ENCODE data around the gene WDR47.
A peak's percentile ranks its signal among the peaks of the same experiment; 100 is the strongest.

WDR47 gene

DNA sequence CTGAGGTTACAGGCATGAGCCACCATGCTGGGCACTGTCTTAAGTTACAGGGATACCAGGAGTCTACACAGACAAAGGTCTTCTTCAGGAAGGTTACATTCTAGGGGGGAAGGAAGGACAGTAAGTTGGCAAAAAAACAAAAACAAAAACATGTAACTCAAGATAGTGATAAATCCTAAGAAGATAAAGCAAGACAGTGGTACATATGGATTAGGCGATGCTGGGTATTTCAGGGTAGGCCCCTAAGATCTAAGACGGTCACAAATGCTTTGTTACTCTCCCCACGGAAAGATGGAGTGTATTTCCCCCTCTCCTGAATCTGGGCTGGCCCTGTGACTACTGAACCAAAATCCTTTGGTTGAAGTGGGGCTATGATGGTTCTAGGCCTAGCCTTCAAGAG lies 86.8 kb downstream of the WDR47 start:
- Histone ChIP-seq H2BK120ac (ENCODE audit: low read depth, low read length) (no peak overlapping the region), H3K27me3 (ENCODE audit: control insufficient read depth in 1 of 2, insufficient read depth in 1 of 2, low read length in 2 of 2) (no peaks in the 10 kb centered on the region), H3K4me2 (ENCODE audit: low read length, poor library complexity, severe bottlenecking) (no peak overlapping the region), H3K4ac (ENCODE audit: low read depth in 1 of 2, low read length in 2 of 2) (no peak overlapping the region), H3K9me3 (ENCODE audit: control insufficient read depth, low read length) (no peaks in the 10 kb centered on the region), H3K9ac (ENCODE audit: low read length) (no peak overlapping the region), H2BK12ac (ENCODE audit: low read length in 2 of 2) (no peak overlapping the region), H3K23ac (ENCODE audit: low read length in 2 of 2) (no peak overlapping the region), H3K14ac (ENCODE audit: low read length in 2 of 2) (no peak overlapping the region), H2BK15ac (ENCODE audit: low read depth, poor library complexity, severe bottlenecking) (no peak overlapping the region), H2AFZ (ENCODE audit: low read depth, low read length) (no peak overlapping the region), H4K8ac (ENCODE audit: low read length) (no peak overlapping the region), H2BK5ac (ENCODE audit: low read depth, low read length, poor library complexity, severe bottlenecking) (no peak overlapping the region), H3K18ac (ENCODE audit: low read depth in 1 of 2, low read length in 2 of 2) (no peak overlapping the region), H2AK5ac (ENCODE audit: low read length, severe bottlenecking) (no peak overlapping the region), H3K36me3 (ENCODE audit: control insufficient read depth in 1 of 2, insufficient read depth in 2 of 2, low read depth in 1 of 2, low read length in 2 of 2) (peaks cover 8 to 24% of the 10 kb centered on the region in 2 experiments), H3K4me3 (ENCODE audit: insufficient read depth in 1 of 2, low read depth in 1 of 2, low read length in 2 of 2) (no peak overlapping the region), H3K4me1 (ENCODE audit: control insufficient read depth, insufficient read depth, low read depth, low read length) (no peaks in the 10 kb centered on the region), H3K79me1 (replicated peaks; ENCODE audit: low read length, poor library complexity, severe bottlenecking) (peaks cover 40% of the 10 kb centered on the region), H3K27ac (ENCODE audit: low read length, poor library complexity, severe bottlenecking) (no peak overlapping the region), H4K91ac (ENCODE audit: low read length) (no peak overlapping the region)
- 96% methylated on average over 3 of the region's 3 CpGs for WGBS
- DNase-seq, result no peak

DNA sequence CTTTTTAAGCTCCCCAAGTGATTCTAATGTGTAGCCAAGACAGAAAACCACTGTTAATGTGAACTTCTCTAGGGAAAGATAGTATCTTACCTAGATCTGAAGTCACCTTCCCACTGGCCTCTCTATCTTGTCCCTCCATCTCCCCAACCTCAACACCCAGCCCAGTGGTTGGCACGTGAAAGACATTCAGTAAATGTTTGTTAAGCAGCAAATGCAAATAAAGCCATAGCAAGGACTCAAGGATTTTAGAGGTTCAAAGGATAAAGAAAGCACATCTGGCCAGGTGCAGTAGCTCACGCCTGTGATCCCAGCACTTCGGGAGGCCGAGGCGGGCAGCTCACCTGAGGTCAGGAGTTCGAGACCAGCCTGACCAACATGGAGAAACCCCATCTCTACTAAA lies 88.5 kb downstream of the WDR47 start:
- Histone ChIP-seq H2BK12ac (ENCODE audit: low read length in 2 of 2) (no peak overlapping the region), H3K18ac (ENCODE audit: low read depth in 1 of 2, low read length in 2 of 2) (no peak overlapping the region), H3K23ac (ENCODE audit: low read length in 2 of 2) (no peak overlapping the region), H4K8ac (ENCODE audit: low read length) (no peak overlapping the region), H3K4me1 (ENCODE audit: control insufficient read depth, insufficient read depth, low read depth, low read length) (peaks cover 1% of the 10 kb centered on the region), H2AFZ (ENCODE audit: low read depth, low read length) (no peak overlapping the region), H3K4me2 (ENCODE audit: low read length, poor library complexity, severe bottlenecking) (no peak overlapping the region), H3K36me3 (ENCODE audit: control insufficient read depth in 1 of 2, insufficient read depth in 2 of 2, low read depth in 1 of 2, low read length in 2 of 2) (peaks cover 8 to 15% of the 10 kb centered on the region in 2 experiments), H3K4me3 (ENCODE audit: insufficient read depth in 1 of 2, low read depth in 1 of 2, low read length in 2 of 2) (no peak overlapping the region), H2AK5ac (ENCODE audit: low read length, severe bottlenecking) (no peak overlapping the region), H4K91ac (ENCODE audit: low read length) (no peak overlapping the region), H3K9me3 (ENCODE audit: control insufficient read depth, low read length) (no peaks in the 10 kb centered on the region), H2BK15ac (ENCODE audit: low read depth, poor library complexity, severe bottlenecking) (no peak overlapping the region), H3K27ac (ENCODE audit: low read length, poor library complexity, severe bottlenecking) (no peak overlapping the region), H3K14ac (ENCODE audit: low read length in 2 of 2) (no peak overlapping the region), H2BK5ac (ENCODE audit: low read depth, low read length, poor library complexity, severe bottlenecking) (no peak overlapping the region), H2BK120ac (ENCODE audit: low read depth, low read length) (no peak overlapping the region), H3K79me1 (replicated peaks; ENCODE audit: low read length, poor library complexity, severe bottlenecking) (peaks cover 40% of the 10 kb centered on the region), H3K27me3 (ENCODE audit: control insufficient read depth in 1 of 2, insufficient read depth in 1 of 2, low read length in 2 of 2) (no peaks in the 10 kb centered on the region), H3K4ac (ENCODE audit: low read depth in 1 of 2, low read length in 2 of 2) (no peak overlapping the region), H3K9ac (ENCODE audit: low read length) (no peak overlapping the region)
- WGBS, result 100% methylated on average over 5 of the region's 6 CpGs
- DNase-seq, result no peak

DNA sequence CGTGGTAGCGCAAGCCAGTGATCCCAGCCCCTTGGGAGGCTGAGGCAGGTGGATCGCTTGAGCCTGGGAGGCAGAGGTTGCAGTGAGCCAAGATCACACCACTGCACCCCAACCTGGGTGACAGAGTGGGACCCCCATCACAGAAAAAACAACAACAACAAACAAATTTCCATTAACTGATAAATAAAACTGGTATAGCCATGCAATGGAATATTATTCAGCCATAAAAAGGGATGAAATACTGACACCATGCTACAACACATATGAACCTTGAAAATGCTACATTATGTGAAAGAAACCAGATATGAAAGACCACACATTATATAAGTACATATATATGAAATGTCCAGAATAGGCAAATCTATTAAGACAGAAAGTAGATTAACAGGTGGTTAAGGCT lies 90.7 kb downstream of the WDR47 start:
- no peaks in the 10 kb centered on the region for H3K9me3 ChIP-seq (ENCODE audit: control insufficient read depth, low read length)
- H3K27ac ChIP-seq (ENCODE audit: low read length, poor library complexity, severe bottlenecking), result no peak overlapping the region
- no peak overlapping the region for H3K4ac ChIP-seq (ENCODE audit: low read depth in 1 of 2, low read length in 2 of 2)
- no peak overlapping the region for H4K91ac ChIP-seq (ENCODE audit: low read length)
- H3K36me3 ChIP-seq (ENCODE audit: control insufficient read depth in 1 of 2, insufficient read depth in 2 of 2, low read depth in 1 of 2, low read length in 2 of 2), result peaks cover 8 to 13% of the 10 kb centered on the region in 2 experiments
- peaks cover 35% of the 10 kb centered on the region for H3K79me1 ChIP-seq (replicated peaks; ENCODE audit: low read length, poor library complexity, severe bottlenecking)
- DNase-seq, result no peak
- H3K4me3 ChIP-seq (ENCODE audit: insufficient read depth in 1 of 2, low read depth in 1 of 2, low read length in 2 of 2), result no peak overlapping the region
- H2BK15ac ChIP-seq (ENCODE audit: low read depth, poor library complexity, severe bottlenecking), result no peak overlapping the region
- no peak overlapping the region for H2BK5ac ChIP-seq (ENCODE audit: low read depth, low read length, poor library complexity, severe bottlenecking)
- H2AFZ ChIP-seq (ENCODE audit: low read depth, low read length), result no peak overlapping the region
- no peak overlapping the region for H3K18ac ChIP-seq (ENCODE audit: low read depth in 1 of 2, low read length in 2 of 2)
- no peak overlapping the region for H2BK120ac ChIP-seq (ENCODE audit: low read depth, low read length)
- no peak overlapping the region for H3K23ac ChIP-seq (ENCODE audit: low read length in 2 of 2)
- no peak overlapping the region for H3K4me2 ChIP-seq (ENCODE audit: low read length, poor library complexity, severe bottlenecking)
- H3K27me3 ChIP-seq (ENCODE audit: control insufficient read depth in 1 of 2, insufficient read depth in 1 of 2, low read length in 2 of 2), result no peaks in the 10 kb centered on the region
- no peak overlapping the region for H2BK12ac ChIP-seq (ENCODE audit: low read length in 2 of 2)
- H3K4me1 ChIP-seq (ENCODE audit: control insufficient read depth, insufficient read depth, low read depth, low read length), result peaks cover 1% of the 10 kb centered on the region
- no peak overlapping the region for H3K14ac ChIP-seq (ENCODE audit: low read length in 2 of 2)
- no peak overlapping the region for H2AK5ac ChIP-seq (ENCODE audit: low read length, severe bottlenecking)
- WGBS, result 97% methylated on average over 3 of the region's 3 CpGs
- no peak overlapping the region for H4K8ac ChIP-seq (ENCODE audit: low read length)
- H3K9ac ChIP-seq (ENCODE audit: low read length), result no peak overlapping the region

DNA sequence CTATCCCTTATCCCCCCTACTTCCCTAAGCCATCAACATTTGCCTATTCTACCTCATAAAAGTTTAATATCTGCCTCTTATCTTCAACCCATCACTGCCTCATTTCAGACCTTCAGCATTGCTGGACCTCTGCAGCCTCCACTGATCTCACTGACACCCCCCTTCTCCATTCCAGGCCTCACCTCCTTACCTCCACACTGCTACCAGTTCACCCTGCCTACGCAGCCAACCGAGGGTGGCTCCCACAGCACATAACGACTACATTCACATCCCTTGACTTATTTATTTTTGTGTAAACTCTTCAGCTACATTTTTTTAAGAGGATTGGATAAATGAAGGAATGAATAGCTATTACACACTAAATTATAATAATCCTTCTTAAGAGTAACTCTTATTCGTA lies 92.9 kb downstream of the WDR47 start:
- H2BK15ac ChIP-seq (ENCODE audit: low read depth, poor library complexity, severe bottlenecking), result no peak overlapping the region
- no peak overlapping the region for H3K9ac ChIP-seq (ENCODE audit: low read length)
- H3K27me3 ChIP-seq (ENCODE audit: control insufficient read depth in 1 of 2, insufficient read depth in 1 of 2, low read length in 2 of 2), result no peaks in the 10 kb centered on the region
- no peak overlapping the region for H3K4me2 ChIP-seq (ENCODE audit: low read length, poor library complexity, severe bottlenecking)
- no peak overlapping the region for H3K27ac ChIP-seq (ENCODE audit: low read length, poor library complexity, severe bottlenecking)
- H2AFZ ChIP-seq (ENCODE audit: low read depth, low read length), result no peak overlapping the region
- no peak overlapping the region for H3K4ac ChIP-seq (ENCODE audit: low read depth in 1 of 2, low read length in 2 of 2)
- H2BK12ac ChIP-seq (ENCODE audit: low read length in 2 of 2), result no peak overlapping the region
- no peak overlapping the region for H3K18ac ChIP-seq (ENCODE audit: low read depth in 1 of 2, low read length in 2 of 2)
- peaks cover 2 to 19% of the 10 kb centered on the region in 2 experiments for H3K36me3 ChIP-seq (ENCODE audit: control insufficient read depth in 1 of 2, insufficient read depth in 2 of 2, low read depth in 1 of 2, low read length in 2 of 2)
- no peaks in the 10 kb centered on the region for H3K9me3 ChIP-seq (ENCODE audit: control insufficient read depth, low read length)
- no peak overlapping the region for H3K14ac ChIP-seq (ENCODE audit: low read length in 2 of 2)
- H4K91ac ChIP-seq (ENCODE audit: low read length), result no peak overlapping the region
- no peak overlapping the region for H2BK5ac ChIP-seq (ENCODE audit: low read depth, low read length, poor library complexity, severe bottlenecking)
- no peak overlapping the region for H2BK120ac ChIP-seq (ENCODE audit: low read depth, low read length)
- H4K8ac ChIP-seq (ENCODE audit: low read length), result no peak overlapping the region
- DNase-seq, result no peak
- H3K23ac ChIP-seq (ENCODE audit: low read length in 2 of 2), result peak overlapping the region in 1 of 2 experiments; percentile 9
- H3K4me3 ChIP-seq (ENCODE audit: insufficient read depth in 1 of 2, low read depth in 1 of 2, low read length in 2 of 2), result no peak overlapping the region
- H2AK5ac ChIP-seq (ENCODE audit: low read length, severe bottlenecking), result no peak overlapping the region
- peaks cover 1% of the 10 kb centered on the region for H3K4me1 ChIP-seq (ENCODE audit: control insufficient read depth, insufficient read depth, low read depth, low read length)
- H3K79me1 ChIP-seq (replicated peaks; ENCODE audit: low read length, poor library complexity, severe bottlenecking), result peaks cover 26% of the 10 kb centered on the region
- 100% methylated on average over 1 of the region's 4 CpGs for WGBS
